GM23338 (cell line): ENCODE measurements around the gene PER1. TPM values are rescaled to one million over a fixed set of nuclear protein-coding genes. Genes with fewer than 3 reads are reported as not detected.

Experiments
- ATAC-seq: fragments of 200-7000 bp; cut with Tn5 transposase; 3 replicates; pipeline ENCODE4 v1.9.1; 2020
- DNase-seq: peaks from one replicate; pipeline ENCODE4 v3.0.0-alpha.2; 2015; ENCODE audit warnings: low spot score
- H2AFZ ChIP-seq: fragments of 200-600 bp; sonication (generic); 2 replicates; pipeline ENCODE4 v1.8.0; 2016; ENCODE audit warnings: antibody characterized with exemption, mild to moderate bottlenecking, moderate library complexity
- H3F3A ChIP-seq: fragments of 200-600 bp; sonication (generic); replicated peaks from 2 replicates; pipeline ENCODE4 v1.8.0; 2017; ENCODE audit warnings: antibody characterized with exemption, mixed run types, low read depth
- H3K27ac ChIP-seq: fragments of 200-600 bp; sonication (generic); 2 replicates; pipeline ENCODE4 v1.6.1; 2016; ENCODE audit warnings: low read depth
- H3K27me3 ChIP-seq: fragments of 200-600 bp; sonication (generic); 2 replicates; pipeline ENCODE4 v1.8.0; 2016; ENCODE audit warnings: mild to moderate bottlenecking, mixed run types, moderate library complexity; ENCODE audit not compliant: insufficient read depth
- H3K36me3 ChIP-seq: fragments of 200-600 bp; sonication (generic); 2 replicates; pipeline ENCODE4 v1.8.0; 2016; ENCODE audit warnings: mild to moderate bottlenecking; ENCODE audit not compliant: insufficient read depth
- H3K4me1 ChIP-seq: fragments of 200-600 bp; sonication (generic); 2 replicates; pipeline ENCODE4 v1.8.0; 2016; ENCODE audit warnings: mild to moderate bottlenecking, moderate library complexity; ENCODE audit not compliant: insufficient read depth
- H3K4me2 ChIP-seq: fragments of 200-600 bp; sonication (generic); 2 replicates; pipeline ENCODE4 v1.7.1; 2017; ENCODE audit warnings: mixed run types
- H3K4me3 ChIP-seq: fragments of 200-600 bp; sonication (generic); 2 replicates; pipeline ENCODE4 v1.6.1; 2016; ENCODE audit warnings: mixed run types
- H3K79me2 ChIP-seq: fragments of 200-600 bp; sonication (generic); replicated peaks from 2 replicates; pipeline ENCODE4 v1.8.0; 2017; ENCODE audit warnings: mild to moderate bottlenecking; ENCODE audit not compliant: insufficient read depth
- H3K9me2 ChIP-seq: fragments of 200-600 bp; sonication (generic); 2 replicates; pipeline ENCODE4 v1.8.0; 2017; ENCODE audit not compliant: insufficient read depth
- H4K20me1 ChIP-seq: fragments of 200-600 bp; sonication (generic); replicated peaks from 2 replicates; pipeline ENCODE4 v1.8.0; 2017; ENCODE audit warnings: mild to moderate bottlenecking; ENCODE audit not compliant: insufficient read depth
- H3K27ac Mint-ChIP-seq: 2 replicates; pipeline ENCODE4 v1.8.0; 2020; ENCODE audit warnings: inconsistent platforms, mild to moderate bottlenecking, moderate library complexity, mixed read lengths
- H3K27me3 Mint-ChIP-seq: 3 replicates; pipeline ENCODE4 v1.8.0; 2022; ENCODE audit warnings: low read depth, mild to moderate bottlenecking, moderate library complexity, mixed read lengths, inconsistent platforms; ENCODE audit not compliant: insufficient read depth, poor library complexity
- H3K36me3 Mint-ChIP-seq: 3 replicates; pipeline ENCODE4 v1.8.0; 2021; ENCODE audit warnings: low read depth, mild to moderate bottlenecking, inconsistent platforms, moderate library complexity, mixed read lengths
- H3K4me1 Mint-ChIP-seq: 3 replicates; pipeline ENCODE4 v1.8.0; 2020; ENCODE audit warnings: mild to moderate bottlenecking, inconsistent platforms, mixed read lengths
- H3K4me3 Mint-ChIP-seq: 3 replicates; pipeline ENCODE4 v1.8.0; 2021; ENCODE audit warnings: moderate library complexity, mild to moderate bottlenecking, inconsistent platforms, mixed read lengths
- H3K9me3 Mint-ChIP-seq: 3 replicates; pipeline ENCODE4 v1.8.0; 2020; ENCODE audit warnings: moderate library complexity, mild to moderate bottlenecking, inconsistent platforms, mixed read lengths
- CREB1 ChIP-seq: fragments of 250-450 bp; sonication (Bioruptor Pico); IDR thresholded peaks from 2 replicates; pipeline ENCODE4 v1.5.0; 2020; ENCODE audit warnings: low read depth, mild to moderate bottlenecking, moderate library complexity
- CTCF ChIP-seq, 2 experiments: fragments of 200-600 bp in 1 of 2; sonication (generic) in 1 of 2; conservative IDR thresholded peaks; 2 replicates each; pipeline versions ENCODE4 v1.5.1 to v1.6.1; 2016 to 2017; ENCODE audit warnings: antibody characterized with exemption in 2 of 2, low read depth in 2 of 2, mild to moderate bottlenecking in 2 of 2, moderate library complexity in 1 of 2
- ETS1 ChIP-seq: IDR thresholded peaks from 2 replicates; pipeline ENCODE4 v1.6.1; 2016; ENCODE audit warnings: antibody characterized with exemption
- EZH2 ChIP-seq: fragments of 200-600 bp; sonication (generic); IDR thresholded peaks from one replicate; pipeline ENCODE4 v1.8.0; 2017; ENCODE audit warnings: antibody characterized with exemption, mild to moderate bottlenecking, low read depth; ENCODE audit not compliant: unreplicated experiment
- EZH2phosphoT487 ChIP-seq: fragments of 200-600 bp; sonication (generic); IDR thresholded peaks from one replicate; pipeline ENCODE4 v1.8.1; 2018; ENCODE audit warnings: antibody characterized with exemption; ENCODE audit not compliant: unreplicated experiment
- JUNB ChIP-seq: IDR thresholded peaks from one replicate; pipeline ENCODE4 v1.6.1; 2016; ENCODE audit warnings: antibody characterized with exemption; ENCODE audit not compliant: unreplicated experiment
- NANOG ChIP-seq: IDR thresholded peaks from 2 replicates; pipeline ENCODE4 v1.6.1; 2016; ENCODE audit warnings: antibody characterized with exemption, borderline replicate concordance
- POLR2AphosphoS5 ChIP-seq: IDR thresholded peaks from 2 replicates; pipeline ENCODE4 v1.6.1; 2016; ENCODE audit warnings: antibody characterized with exemption, low read depth
- ZNF331 ChIP-seq: fragments of 250-450 bp; sonication (Bioruptor Pico); IDR thresholded peaks from 2 replicates; pipeline ENCODE4 v1.5.0; 2020; ENCODE audit warnings: low read depth, mild to moderate bottlenecking, moderate library complexity
- ZNF462 ChIP-seq: fragments of 250-450 bp; sonication (Bioruptor Pico); IDR thresholded peaks from 2 replicates; pipeline ENCODE4 v1.5.0; 2020; ENCODE audit warnings: mild to moderate bottlenecking, moderate library complexity
- polyA plus RNA-seq: library from polyadenylated mRNA; unstranded; fragments of >200 nt; fragmentation: Nextera tagmentation; extraction: Ambion mirVana; gene quantifications from 2 replicates; pipeline ENCODE4 v1.2.1, GENCODE V29; 2016
- total RNA-seq: library from RNA; depleted of rRNA; stranded (reverse); fragments of >200 nt; shearing (Covaris generic); gene quantifications from 2 replicates; pipeline ENCODE4 v1.2.3, GENCODE V29; 2014
- TF ChIP-seq, protein P1 (sequence below): IDR thresholded peaks from one replicate; pipeline ENCODE4 v1.6.1; 2018; ENCODE audit warnings: antibody characterized with exemption; ENCODE audit not compliant: unreplicated experiment

PER1 gene
- total and polyA plus RNA-seq, 2 experiments from 2014 or later: 12.2 to 36.1 TPM

DNA sequence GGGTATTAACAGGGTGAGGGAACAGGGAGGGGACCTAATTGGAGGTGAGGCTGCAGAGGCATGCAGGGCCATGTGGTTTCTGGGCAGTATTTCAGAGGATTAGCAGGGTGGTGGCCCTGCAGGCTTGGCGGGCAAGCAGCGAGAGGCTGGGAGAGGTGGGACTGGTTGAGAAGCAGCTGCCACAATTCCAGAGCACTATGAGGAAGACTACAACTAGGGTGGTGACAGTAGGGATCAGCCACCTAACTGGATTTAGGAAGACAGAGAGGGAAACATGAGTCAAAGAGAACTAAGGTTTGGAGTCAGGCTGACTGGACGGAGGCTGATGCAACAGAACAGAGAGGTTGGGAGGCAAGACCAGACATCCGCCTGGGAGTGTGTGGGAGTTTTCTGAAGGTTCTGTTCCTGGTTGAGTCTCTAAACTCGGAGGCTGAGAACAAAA is 46.2 kb downstream of the PER1 start:
- H3K27ac Mint-ChIP-seq: no peak overlapping the region
- H3K27me3 ChIP-seq: peaks cover 36% of the 10 kb centered on the region
- H3K4me1 Mint-ChIP-seq: peaks cover 15% of the 10 kb centered on the region
- H2AFZ ChIP-seq: peak overlapping the region; percentile 78; the same call in 1 of the 2 replicates
- no peak overlapping the region for H3K27ac ChIP-seq
- H3K4me3 ChIP-seq: no peak overlapping the region
- TF ChIP-seq, protein P1, sequence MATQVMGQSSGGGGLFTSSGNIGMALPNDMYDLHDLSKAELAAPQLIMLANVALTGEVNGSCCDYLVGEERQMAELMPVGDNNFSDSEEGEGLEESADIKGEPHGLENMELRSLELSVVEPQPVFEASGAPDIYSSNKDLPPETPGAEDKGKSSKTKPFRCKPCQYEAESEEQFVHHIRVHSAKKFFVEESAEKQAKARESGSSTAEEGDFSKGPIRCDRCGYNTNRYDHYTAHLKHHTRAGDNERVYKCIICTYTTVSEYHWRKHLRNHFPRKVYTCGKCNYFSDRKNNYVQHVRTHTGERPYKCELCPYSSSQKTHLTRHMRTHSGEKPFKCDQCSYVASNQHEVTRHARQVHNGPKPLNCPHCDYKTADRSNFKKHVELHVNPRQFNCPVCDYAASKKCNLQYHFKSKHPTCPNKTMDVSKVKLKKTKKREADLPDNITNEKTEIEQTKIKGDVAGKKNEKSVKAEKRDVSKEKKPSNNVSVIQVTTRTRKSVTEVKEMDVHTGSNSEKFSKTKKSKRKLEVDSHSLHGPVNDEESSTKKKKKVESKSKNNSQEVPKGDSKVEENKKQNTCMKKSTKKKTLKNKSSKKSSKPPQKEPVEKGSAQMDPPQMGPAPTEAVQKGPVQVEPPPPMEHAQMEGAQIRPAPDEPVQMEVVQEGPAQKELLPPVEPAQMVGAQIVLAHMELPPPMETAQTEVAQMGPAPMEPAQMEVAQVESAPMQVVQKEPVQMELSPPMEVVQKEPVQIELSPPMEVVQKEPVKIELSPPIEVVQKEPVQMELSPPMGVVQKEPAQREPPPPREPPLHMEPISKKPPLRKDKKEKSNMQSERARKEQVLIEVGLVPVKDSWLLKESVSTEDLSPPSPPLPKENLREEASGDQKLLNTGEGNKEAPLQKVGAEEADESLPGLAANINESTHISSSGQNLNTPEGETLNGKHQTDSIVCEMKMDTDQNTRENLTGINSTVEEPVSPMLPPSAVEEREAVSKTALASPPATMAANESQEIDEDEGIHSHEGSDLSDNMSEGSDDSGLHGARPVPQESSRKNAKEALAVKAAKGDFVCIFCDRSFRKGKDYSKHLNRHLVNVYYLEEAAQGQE: no peak
- no peak for TF ChIP-seq POLR2AphosphoS5
- TF ChIP-seq ZNF331 (CRISPR knock-in tag): no peak
- no peak for TF ChIP-seq EZH2
- TF ChIP-seq ETS1: no peak
- no peak for TF ChIP-seq CTCF (conservative IDR thresholded peaks at IDR 0.05; ENCODE audit: low read depth in 2 of 2)
- TF ChIP-seq NANOG: no peak
- TF ChIP-seq ZNF462: no peak
- TF ChIP-seq JUNB: no peak
- no peak for TF ChIP-seq CREB1 (CRISPR knock-in tag)
- no peak for TF ChIP-seq EZH2phosphoT487
- H3K36me3 ChIP-seq: no peaks in the 10 kb centered on the region
- H3K9me3 Mint-ChIP-seq: no peaks in the 10 kb centered on the region
- ATAC-seq (no peak), DNase-seq (no peak)
- no peak overlapping the region for H3K4me2 ChIP-seq
- H3K79me2 ChIP-seq: no peaks in the 10 kb centered on the region
- H3K9me2 ChIP-seq: no peaks in the 10 kb centered on the region; the same call in 1 of the 2 replicates
- no peak overlapping the region; the same call in 2 of the 3 replicates for H3K4me3 Mint-ChIP-seq
- no peaks in the 10 kb centered on the region for H3F3A ChIP-seq
- H3K36me3 Mint-ChIP-seq: no peaks in the 10 kb centered on the region
- peaks cover 33% of the 10 kb centered on the region for H3K27me3 Mint-ChIP-seq
- H3K4me1 ChIP-seq: no peaks in the 10 kb centered on the region
- H4K20me1 ChIP-seq: no peaks in the 10 kb centered on the region
